ENCODE measurements around the gene OR14A16.

OR14A16 gene

GRCh38 chr1:247824023-247824422 is at the start of gene OR14A16:
OR14A16 (minus strand) TSS chr1:247824119; CDS start chr1:247815729, 8,390 bp downstream.
- no peaks in the 10 kb centered on the region for H3K27me3 ChIP-seq (replicated peaks; ENCODE audit: control insufficient read depth, insufficient read depth, low read length)
- DNase-seq (ENCODE audit: extremely low read depth, insufficient read length): no peak
- no peaks in the 10 kb centered on the region for H3K36me3 ChIP-seq (ENCODE audit: control insufficient read depth, insufficient read depth, low read length)
- no peak for TF ChIP-seq CTCF (IDR thresholded peaks at IDR 0.05; ENCODE audit: insufficient read depth, low read length, poor library complexity, severe bottlenecking)
- no peak within 1 kb of the TSS for H3K4me3 ChIP-seq (replicated peaks; ENCODE audit: low read depth, low read length)

GRCh38 chr1:247865416-247865815 is 41.5 kb upstream of the OR14A16 start:
- no peak for DNase-seq (ENCODE audit: extremely low read depth, insufficient read length)
- Histone ChIP-seq H3K27me3 (replicated peaks; ENCODE audit: control insufficient read depth, insufficient read depth, low read length) (no peaks in the 10 kb centered on the region), H3K36me3 (ENCODE audit: control insufficient read depth, insufficient read depth, low read length) (no peaks in the 10 kb centered on the region), H3K4me3 (replicated peaks; ENCODE audit: low read depth, low read length) (no peak overlapping the region)
- no peak for TF ChIP-seq CTCF (IDR thresholded peaks at IDR 0.05; ENCODE audit: insufficient read depth, low read length, poor library complexity, severe bottlenecking)

GRCh38 chr1:247864644-247865043 is 40.7 kb upstream of the OR14A16 start:
- TF ChIP-seq CTCF (IDR thresholded peaks at IDR 0.05; ENCODE audit: insufficient read depth, low read length, poor library complexity, severe bottlenecking): no peak
- H3K27me3 ChIP-seq (replicated peaks; ENCODE audit: control insufficient read depth, insufficient read depth, low read length): no peaks in the 10 kb centered on the region
- no peak overlapping the region for H3K4me3 ChIP-seq (replicated peaks; ENCODE audit: low read depth, low read length)
- DNase-seq (ENCODE audit: extremely low read depth, insufficient read length): no peak
- H3K36me3 ChIP-seq (ENCODE audit: control insufficient read depth, insufficient read depth, low read length): no peaks in the 10 kb centered on the region

- DNase-seq (ENCODE audit: extremely low read depth, insufficient read length): no peak
- no peak for TF ChIP-seq CTCF (IDR thresholded peaks at IDR 0.05; ENCODE audit: insufficient read depth, low read length, poor library complexity, severe bottlenecking)
- Histone ChIP-seq H3K4me3 (replicated peaks; ENCODE audit: low read depth, low read length) (no peak overlapping the region), H3K27me3 (replicated peaks; ENCODE audit: control insufficient read depth, insufficient read depth, low read length) (no peaks in the 10 kb centered on the region), H3K36me3 (ENCODE audit: control insufficient read depth, insufficient read depth, low read length) (no peaks in the 10 kb centered on the region)
Observed at GRCh38 chr1:247862756-247863155, 38.8 kb upstream of the OR14A16 start.

GRCh38 chr1:247857985-247858619 is 34.2 kb upstream of the OR14A16 start:
- no peak for DNase-seq (ENCODE audit: extremely low read depth, insufficient read length)
- Histone ChIP-seq H3K27me3 (replicated peaks; ENCODE audit: control insufficient read depth, insufficient read depth, low read length) (no peaks in the 10 kb centered on the region; the same call in 1 of the 2 replicates), H3K4me3 (replicated peaks; ENCODE audit: low read depth, low read length) (no peak overlapping the region), H3K36me3 (ENCODE audit: control insufficient read depth, insufficient read depth, low read length) (no peaks in the 10 kb centered on the region)
- TF ChIP-seq CTCF (IDR thresholded peaks at IDR 0.05; ENCODE audit: insufficient read depth, low read length, poor library complexity, severe bottlenecking): no peak

Data from GM06990 (cell line).